ENCODE results near the gene FGF23. TPM values are rescaled to one million over a fixed set of nuclear protein-coding genes. Genes with fewer than 3 reads are reported as not detected.

FGF23 gene
- total RNA-seq, 2 experiments from 2014 or later = not detected

GRCh38 chr12:4346931-4347330 is 32.6 kb downstream of the FGF23 start:
- H3K27ac ChIP-seq (ENCODE audit: low read depth in 1 of 2, low read length in 2 of 2) = no peak overlapping the region
- no peak for DNase-seq
- no peak overlapping the region for H3K4me3 ChIP-seq (ENCODE audit: low read length)
- no peaks in the 10 kb centered on the region for H3K9me3 Mint-ChIP-seq
- CTCF ChIA-PET = no interaction called here
- no peaks in the 10 kb centered on the region for H3K4me1 ChIP-seq (ENCODE audit: insufficient read depth, low read length)
- no peaks in the 10 kb centered on the region for H3K27me3 ChIP-seq (ENCODE audit: control insufficient read depth in 1 of 2, insufficient read depth in 2 of 2, low read length in 2 of 2)
- H3K9me3 ChIP-seq (ENCODE audit: control insufficient read depth in 1 of 2, insufficient read depth in 1 of 2, low read length in 2 of 2) = no peaks in the 10 kb centered on the region
- H3K36me3 ChIP-seq (ENCODE audit: insufficient read depth, low read length) = peaks cover 3% of the 10 kb centered on the region
- intact Hi-C loops (cut with DNase I, micrococcal nuclease) = no loop called here
- ATAC-seq (ENCODE audit: poor library complexity) = no peak
- no peak overlapping the region for H3K27ac Mint-ChIP-seq
- H3K36me3 Mint-ChIP-seq (ENCODE audit: low read depth) = peaks cover 59% of the 10 kb centered on the region
- no peaks in the 10 kb centered on the region for H3K4me1 Mint-ChIP-seq (ENCODE audit: low read depth)
- TF ChIP-seq CTCF (IDR thresholded peaks at IDR 0.05) = no peak
- POLR2A ChIA-PET = no interaction called here
- no peaks in the 10 kb centered on the region for H3K27me3 Mint-ChIP-seq
- no peak overlapping the region for H3K4me3 Mint-ChIP-seq

- H3K27me3 ChIP-seq (ENCODE audit: control insufficient read depth in 1 of 2, insufficient read depth in 2 of 2, low read length in 2 of 2) = no peaks in the 10 kb centered on the region
- TF ChIP-seq CTCF (IDR thresholded peaks at IDR 0.05) = no peak
- peaks cover 32% of the 10 kb centered on the region for H3K36me3 ChIP-seq (ENCODE audit: insufficient read depth, low read length)
- H3K27me3 Mint-ChIP-seq = no peaks in the 10 kb centered on the region
- no peaks in the 10 kb centered on the region for H3K9me3 ChIP-seq (ENCODE audit: control insufficient read depth in 1 of 2, insufficient read depth in 1 of 2, low read length in 2 of 2)
- H3K27ac ChIP-seq (ENCODE audit: low read depth in 1 of 2, low read length in 2 of 2) = no peak overlapping the region
- no peak overlapping the region for H3K4me3 ChIP-seq (ENCODE audit: low read length)
- CTCF ChIA-PET = no interaction called here
- H3K36me3 Mint-ChIP-seq (ENCODE audit: low read depth) = peaks cover 59% of the 10 kb centered on the region
- POLR2A ChIA-PET = no interaction called here
- H3K27ac Mint-ChIP-seq = no peak overlapping the region
- ATAC-seq (ENCODE audit: poor library complexity) (no peak), DNase-seq (no peak)
- H3K4me1 ChIP-seq (ENCODE audit: insufficient read depth, low read length) = no peaks in the 10 kb centered on the region
- no peak overlapping the region for H3K4me3 Mint-ChIP-seq
- H3K9me3 Mint-ChIP-seq = no peaks in the 10 kb centered on the region
- H3K4me1 Mint-ChIP-seq (ENCODE audit: low read depth) = peaks cover 16% of the 10 kb centered on the region
- intact Hi-C loops (cut with DNase I, micrococcal nuclease) = no loop called here
Observed at GRCh38 chr12:4331842-4332241, 47.7 kb downstream of the FGF23 start.

DNA sequence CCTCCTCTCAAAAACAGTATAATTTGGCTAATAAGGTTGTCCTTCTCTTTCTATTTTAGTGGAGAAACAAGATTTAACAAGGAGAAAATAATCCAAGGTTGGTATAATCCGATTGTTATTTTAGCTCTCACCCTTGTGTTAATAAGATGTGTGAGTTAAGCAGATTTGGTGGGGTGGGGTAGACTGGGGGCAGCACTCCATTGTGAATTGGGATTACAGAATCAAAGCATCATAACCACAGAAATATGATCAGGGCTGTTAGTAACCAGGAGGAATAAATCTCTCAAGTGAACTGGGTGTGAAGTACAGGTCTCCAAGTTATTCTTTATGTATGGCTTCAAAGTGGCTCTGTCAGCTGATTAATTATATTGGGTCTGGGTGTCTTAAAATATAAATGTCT is 48.3 kb downstream of the FGF23 start:
- no peak overlapping the region for H3K27ac Mint-ChIP-seq
- Histone ChIP-seq H3K9me3 (ENCODE audit: control insufficient read depth in 1 of 2, insufficient read depth in 1 of 2, low read length in 2 of 2) (no peaks in the 10 kb centered on the region), H3K4me3 (ENCODE audit: low read length) (no peak overlapping the region), H3K27ac (ENCODE audit: low read depth in 1 of 2, low read length in 2 of 2) (no peak overlapping the region), H3K4me1 (ENCODE audit: insufficient read depth, low read length) (no peaks in the 10 kb centered on the region), H3K36me3 (ENCODE audit: insufficient read depth, low read length) (peaks cover 27% of the 10 kb centered on the region), H3K27me3 (ENCODE audit: control insufficient read depth in 1 of 2, insufficient read depth in 2 of 2, low read length in 2 of 2) (no peaks in the 10 kb centered on the region)
- intact Hi-C loops (cut with DNase I, micrococcal nuclease) = no loop called here
- H3K4me3 Mint-ChIP-seq = no peak overlapping the region
- H3K9me3 Mint-ChIP-seq = no peaks in the 10 kb centered on the region
- ATAC-seq (ENCODE audit: poor library complexity) (no peak), DNase-seq (no peak)
- no peaks in the 10 kb centered on the region for H3K27me3 Mint-ChIP-seq
- ChIA-PET CTCF (no interaction called here), POLR2A (no interaction called here)
- peaks cover 18% of the 10 kb centered on the region for H3K4me1 Mint-ChIP-seq (ENCODE audit: low read depth)
- TF ChIP-seq CTCF (IDR thresholded peaks at IDR 0.05) = no peak
- peaks cover 53% of the 10 kb centered on the region for H3K36me3 Mint-ChIP-seq (ENCODE audit: low read depth)

Data from CD4-positive, alpha-beta T cell (primary cell).